Retinal pigment epithelial cell (primary cell): Measurements from ENCODE around the gene ARID2.

Experiments used
- DNase-seq: peaks from one replicate; pipeline ENCODE4 v3.0.0-alpha.2; 2010; ENCODE audit warnings: low read depth
- H3K4me3 ChIP-seq: 2 replicates; pipeline ENCODE4 v1.5.1; 2011; ENCODE audit warnings: mild to moderate bottlenecking, low read length, control low read depth, moderate library complexity
- TF ChIP-seq, protein P1 (sequence below): conservative IDR thresholded peaks from 2 replicates; pipeline ENCODE4 v1.5.1; 2011; ENCODE audit warnings: low read depth, low read length, control low read depth, inconsistent platforms

Gene ARID2

GRCh38 chr12:45801625-45802024, 72.1 kb downstream of the ARID2 start:
- no peak for DNase-seq
- no peak overlapping the region for H3K4me3 ChIP-seq
- TF ChIP-seq, protein P1, sequence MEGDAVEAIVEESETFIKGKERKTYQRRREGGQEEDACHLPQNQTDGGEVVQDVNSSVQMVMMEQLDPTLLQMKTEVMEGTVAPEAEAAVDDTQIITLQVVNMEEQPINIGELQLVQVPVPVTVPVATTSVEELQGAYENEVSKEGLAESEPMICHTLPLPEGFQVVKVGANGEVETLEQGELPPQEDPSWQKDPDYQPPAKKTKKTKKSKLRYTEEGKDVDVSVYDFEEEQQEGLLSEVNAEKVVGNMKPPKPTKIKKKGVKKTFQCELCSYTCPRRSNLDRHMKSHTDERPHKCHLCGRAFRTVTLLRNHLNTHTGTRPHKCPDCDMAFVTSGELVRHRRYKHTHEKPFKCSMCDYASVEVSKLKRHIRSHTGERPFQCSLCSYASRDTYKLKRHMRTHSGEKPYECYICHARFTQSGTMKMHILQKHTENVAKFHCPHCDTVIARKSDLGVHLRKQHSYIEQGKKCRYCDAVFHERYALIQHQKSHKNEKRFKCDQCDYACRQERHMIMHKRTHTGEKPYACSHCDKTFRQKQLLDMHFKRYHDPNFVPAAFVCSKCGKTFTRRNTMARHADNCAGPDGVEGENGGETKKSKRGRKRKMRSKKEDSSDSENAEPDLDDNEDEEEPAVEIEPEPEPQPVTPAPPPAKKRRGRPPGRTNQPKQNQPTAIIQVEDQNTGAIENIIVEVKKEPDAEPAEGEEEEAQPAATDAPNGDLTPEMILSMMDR = no peak

GRCh38 chr12:45803111-45803510, 73.6 kb downstream of the ARID2 start:
- H3K4me3 ChIP-seq = no peak overlapping the region
- DNase-seq = no peak
- TF ChIP-seq, protein P1 = no peak

- no peak for DNase-seq
- TF ChIP-seq, protein P1 = no peak
- H3K4me3 ChIP-seq = no peak overlapping the region
These were observed 87.1 kb downstream of the ARID2 start for GRCh38 chr12:45816652-45817051.

GRCh38 chr12:45827974-45828373, 98.5 kb downstream of the ARID2 start:
- DNase-seq = no peak
- TF ChIP-seq, protein P1 = no peak
- no peak overlapping the region for H3K4me3 ChIP-seq

- TF ChIP-seq, protein P1 = no peak
- H3K4me3 ChIP-seq = no peak overlapping the region
- DNase-seq = no peak
These were observed 98.9 kb downstream of the ARID2 start for GRCh38 chr12:45828402-45828801.

DNA sequence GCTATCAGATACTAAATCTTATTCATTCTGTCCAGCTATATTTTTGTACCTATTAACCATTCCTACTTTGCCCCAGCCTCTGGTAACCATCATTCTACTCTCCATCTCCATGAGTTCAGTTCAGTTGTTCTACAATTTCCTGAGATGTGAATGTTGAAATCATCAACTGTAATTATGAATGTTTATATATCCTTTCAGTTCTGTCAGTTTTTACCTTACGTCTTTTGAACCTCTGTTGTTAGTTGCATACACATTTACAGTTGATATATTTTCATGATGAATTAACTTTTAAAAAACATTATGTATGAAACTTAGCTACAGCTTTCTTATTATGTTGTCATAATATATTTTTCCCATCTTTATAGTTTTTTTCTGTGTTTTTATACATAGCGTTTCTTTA, 102.1 kb downstream of the ARID2 start:
- TF ChIP-seq, protein P1 = no peak
- no peak overlapping the region for H3K4me3 ChIP-seq
- DNase-seq = no peak

- DNase-seq = peak; percentile 2
- H3K4me3 ChIP-seq = no peak overlapping the region
- TF ChIP-seq, protein P1 = no peak
These were observed 103.9 kb downstream of the ARID2 start for GRCh38 chr12:45833401-45833800.
